ENCODE measurements around the gene RGS8. TPM values are rescaled to one million over a fixed set of nuclear protein-coding genes. Genes with fewer than 3 reads are reported as not detected.
A peak's percentile ranks its signal among the peaks of the same experiment; 100 is the strongest.

Gene RGS8
- total RNA-seq, 2 experiments from 2014 or later = not detected

DNA sequence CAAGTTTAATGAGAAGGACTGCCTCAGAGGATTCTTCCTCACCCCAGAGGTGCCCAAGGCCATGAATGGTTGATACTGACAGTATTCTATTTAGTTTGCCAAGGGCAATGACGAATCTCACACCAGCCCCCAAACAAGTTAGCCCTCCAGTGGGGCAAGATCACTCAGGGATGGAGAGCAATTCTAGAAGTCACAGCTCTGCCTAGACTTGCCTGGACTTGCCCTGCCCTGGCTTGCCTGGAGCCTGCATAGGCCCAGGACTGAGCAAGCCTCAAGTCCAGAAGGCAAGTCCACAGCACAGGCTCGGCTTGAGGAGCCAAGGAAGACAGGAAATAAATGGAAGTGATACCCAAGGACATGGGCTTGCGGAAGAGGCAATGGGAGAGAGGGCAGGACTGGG is 40.7 kb downstream of the RGS8 start:
- Mint-ChIP-seq H3K36me3 (ENCODE audit: low read depth) (no peaks in the 10 kb centered on the region), H3K27me3 (ENCODE audit: low read depth) (no peaks in the 10 kb centered on the region), H3K9me3 (no peaks in the 10 kb centered on the region), H3K27ac (peak overlapping the region; percentile 33), H3K4me1 (ENCODE audit: low read depth) (no peaks in the 10 kb centered on the region), H3K4me3 (no peak overlapping the region)
- intact Hi-C loops (cut with micrococcal nuclease) = no loop called here
- CTCF ChIA-PET = interaction anchor here (0.6 kb wide), 1 partner anchor 16 kb away, joined by 4 read pairs; no protein-coding TSS in a partner anchor
- DNase-seq = no peak

DNA sequence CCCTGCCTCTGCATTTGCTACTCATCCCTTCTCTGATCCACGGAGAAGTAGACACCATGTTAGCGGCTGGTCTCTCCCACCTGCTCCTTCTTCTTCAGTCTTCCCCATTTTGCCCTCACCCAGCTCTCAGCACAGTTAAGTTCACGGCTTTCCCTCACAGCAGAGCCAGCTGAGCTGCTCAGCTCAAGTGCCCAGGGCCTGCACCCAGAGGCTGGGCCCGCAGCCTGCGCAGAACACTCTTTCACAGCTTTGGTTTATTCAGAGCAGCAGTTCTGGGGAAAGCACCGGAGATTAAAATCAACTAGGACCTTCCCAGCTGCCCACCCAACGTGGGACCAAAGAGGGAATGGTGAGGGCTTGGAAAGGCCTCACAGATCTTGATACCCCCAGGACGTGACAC is 41.9 kb downstream of the RGS8 start:
- Mint-ChIP-seq H3K9me3 (no peaks in the 10 kb centered on the region), H3K27me3 (ENCODE audit: low read depth) (no peaks in the 10 kb centered on the region), H3K27ac (no peak overlapping the region), H3K4me3 (no peak overlapping the region), H3K36me3 (ENCODE audit: low read depth) (no peaks in the 10 kb centered on the region), H3K4me1 (ENCODE audit: low read depth) (no peaks in the 10 kb centered on the region)
- no peak for DNase-seq
- CTCF ChIA-PET = interaction anchor here (1.4 kb wide), 1 partner anchor 47 kb away, joined by 11 read pairs; no protein-coding TSS in a partner anchor
- intact Hi-C loops (cut with micrococcal nuclease) = no loop called here

DNA sequence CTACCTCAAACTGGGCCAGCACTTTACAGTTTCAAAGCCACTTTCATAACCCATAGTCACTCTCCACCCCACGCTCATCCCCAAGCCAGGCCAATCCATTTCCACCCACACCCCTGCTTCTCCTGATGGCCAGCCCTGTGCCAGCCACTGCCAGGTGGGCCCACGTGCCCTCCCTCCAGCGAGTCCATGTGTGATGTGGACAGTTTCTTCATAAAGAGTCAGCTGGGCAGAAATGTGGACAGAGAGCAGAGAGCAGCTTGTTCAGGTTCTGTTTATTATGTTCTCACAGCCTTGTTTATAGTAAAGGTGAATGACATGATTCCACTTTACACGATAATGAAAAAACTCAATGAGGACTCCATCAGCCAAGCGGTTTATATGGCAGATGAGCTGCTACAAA is 42.8 kb downstream of the RGS8 start:
- Mint-ChIP-seq H3K4me3 (no peak overlapping the region), H3K27ac (no peak overlapping the region), H3K36me3 (ENCODE audit: low read depth) (no peaks in the 10 kb centered on the region), H3K9me3 (no peaks in the 10 kb centered on the region), H3K27me3 (ENCODE audit: low read depth) (no peaks in the 10 kb centered on the region), H3K4me1 (ENCODE audit: low read depth) (no peaks in the 10 kb centered on the region)
- no peak for DNase-seq
- CTCF ChIA-PET = no interaction called here
- intact Hi-C loops (cut with micrococcal nuclease) = no loop called here

DNA sequence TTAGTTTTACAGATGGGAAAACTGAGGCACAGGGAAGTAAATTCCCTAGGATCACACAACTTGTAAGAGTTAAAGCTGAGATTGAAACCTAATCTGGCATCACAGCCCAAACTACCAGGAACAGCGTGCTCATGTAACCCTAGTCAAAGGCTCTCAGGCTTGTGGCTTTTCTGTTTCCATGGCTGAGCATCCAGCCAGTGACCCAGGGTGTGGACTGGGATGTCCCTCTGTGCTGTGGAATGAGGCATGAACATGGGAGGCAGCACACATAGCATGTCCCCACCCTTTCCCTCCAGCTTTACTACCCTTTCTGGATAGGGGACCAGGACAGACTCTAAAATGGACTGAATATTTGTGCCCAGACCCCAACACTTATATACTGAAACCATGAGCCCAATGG is 45.1 kb downstream of the RGS8 start:
- Mint-ChIP-seq H3K36me3 (ENCODE audit: low read depth) (no peaks in the 10 kb centered on the region), H3K27me3 (ENCODE audit: low read depth) (no peaks in the 10 kb centered on the region), H3K27ac (no peak overlapping the region), H3K4me1 (ENCODE audit: low read depth) (no peaks in the 10 kb centered on the region), H3K9me3 (no peaks in the 10 kb centered on the region), H3K4me3 (no peak overlapping the region)
- no peak for DNase-seq
- intact Hi-C loops (cut with micrococcal nuclease) = no loop called here
- CTCF ChIA-PET = no interaction called here

- Mint-ChIP-seq H3K4me3 (no peak overlapping the region), H3K27ac (no peak overlapping the region), H3K27me3 (ENCODE audit: low read depth) (no peaks in the 10 kb centered on the region), H3K4me1 (ENCODE audit: low read depth) (no peaks in the 10 kb centered on the region), H3K36me3 (ENCODE audit: low read depth) (no peaks in the 10 kb centered on the region), H3K9me3 (no peaks in the 10 kb centered on the region)
- DNase-seq = no peak
- CTCF ChIA-PET = no interaction called here
- intact Hi-C loops (cut with micrococcal nuclease) = no loop called here
These were observed 46.6 kb downstream of the RGS8 start for GRCh38 chr1:182637769-182638168.

DNA sequence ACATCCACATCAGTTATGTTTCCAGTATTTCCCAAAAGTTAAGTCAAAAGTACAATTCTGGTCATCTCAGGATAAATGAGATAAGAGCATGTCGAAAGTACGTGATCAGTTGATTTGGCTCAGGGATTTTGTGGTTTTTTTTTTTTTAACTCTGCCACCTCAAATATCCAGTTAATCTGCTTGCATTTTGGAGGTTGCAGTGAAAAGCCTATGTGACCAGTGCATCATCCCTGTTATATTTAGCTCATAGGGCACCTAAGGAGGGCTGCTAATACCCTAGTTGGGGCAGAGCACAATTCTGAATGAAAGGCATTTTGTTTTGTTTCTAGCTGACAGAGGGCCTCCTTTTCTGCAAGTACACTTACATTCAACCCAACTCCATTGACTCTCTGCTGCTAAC is 48.5 kb downstream of the RGS8 start:
- H3K36me3 Mint-ChIP-seq (ENCODE audit: low read depth) = no peaks in the 10 kb centered on the region
- CTCF ChIA-PET = interaction anchor here (1.4 kb wide), 1 partner anchor 11 kb away, joined by 3 read pairs; no protein-coding TSS in a partner anchor
- H3K4me3 Mint-ChIP-seq = no peak overlapping the region
- DNase-seq = no peak
- peaks cover 10% of the 10 kb centered on the region for H3K4me1 Mint-ChIP-seq (ENCODE audit: low read depth)
- no peak overlapping the region for H3K27ac Mint-ChIP-seq
- H3K27me3 Mint-ChIP-seq (ENCODE audit: low read depth) = no peaks in the 10 kb centered on the region
- intact Hi-C loops (cut with micrococcal nuclease) = no loop called here
- no peaks in the 10 kb centered on the region for H3K9me3 Mint-ChIP-seq

Other genes with a start within 250 kb of the RGS8 start
- gene RGSL1, start 234.4 kb downstream of the RGS8 start, total RNA-seq = not detected
- 1 to 10 TPM; 2.5 TPM for gene RNASEL, start 95.3 kb downstream of the RGS8 start, total RNA-seq
- gene RGS16, start 80.2 kb downstream of the RGS8 start, total RNA-seq = 10 to 100 TPM; 35.3 to 37.3 TPM
- gene NPL, start 105.2 kb upstream of the RGS8 start, total RNA-seq = 1 to 10 TPM; 4.6 to 5.9 TPM
- gene DHX9, start 154.8 kb upstream of the RGS8 start, total RNA-seq = 100 to 1,000 TPM; 194 TPM